HEK293 (cell line): Measurements from ENCODE around the gene KRTAP21-3.
"Not testable (repeated sequence)": the region's sequence is repeated elsewhere in the genome, so short reads cannot be mapped to it uniquely, and the experiment has no call there.

Source experiments
- CTCF ChIA-PET: fragments of 350-600 bp; formaldehyde crosslinking; extraction: SDS; loops from one replicate; lab custom pipeline; 2021; ENCODE audit warnings: antibody characterized with exemption; lab: Yijun Ruan, JAX
- POLR2A ChIA-PET: fragments of 300-600 bp; formaldehyde crosslinking; extraction: SDS; loops from one replicate; lab custom pipeline; 2020; ENCODE audit warnings: antibody characterized with exemption, inconsistent platforms; lab: Yijun Ruan, JAX
- H3K27ac ChIP-seq: fragments of 200-500 bp; sonication (Bioruptor generic); 2 replicates; pipeline ENCODE4 v1.5.1; 2014; ENCODE audit warnings: low read depth, low read length, control low read depth, inconsistent platforms; ENCODE audit errors: extremely low read depth
- H3K36me3 ChIP-seq, 2 experiments: fragments of 200-500 bp in 1 of 2; sonication (Bioruptor generic) in 1 of 2; 1 replicate in 1 of 2; 2 replicates in 1 of 2; pipeline ENCODE4 v1.5.1; 2014 to 2017; ENCODE audit warnings: inconsistent platforms in 2 of 2, low read length in 2 of 2; ENCODE audit not compliant: control insufficient read depth in 2 of 2, insufficient read depth in 1 of 2
- H3K4me1 ChIP-seq: fragments of 200-500 bp; sonication (Bioruptor generic); 2 replicates; pipeline ENCODE4 v1.5.1; 2014; ENCODE audit warnings: mild to moderate bottlenecking, low read length, inconsistent platforms; ENCODE audit not compliant: control insufficient read depth, insufficient read depth
- H3K4me3 ChIP-seq: 2 replicates; pipeline ENCODE4 v1.5.1; 2011; ENCODE audit warnings: low read depth, mild to moderate bottlenecking, control low read depth, low read length, moderate library complexity
- H3K9me3 ChIP-seq: fragments of 200-500 bp; sonication (Bioruptor generic); 2 replicates; pipeline ENCODE4 v1.5.1; 2014; ENCODE audit warnings: low read depth, low read length, inconsistent platforms; ENCODE audit not compliant: control insufficient read depth, insufficient read depth
- YY2 ChIP-seq: fragments of 450-650 bp; formaldehyde crosslinking; IDR thresholded peaks from 2 replicates; pipeline ENCODE4 v1.5.1; 2016; ENCODE audit warnings: missing biosample characterization, missing genetic modification characterization
- ZNF112 ChIP-seq: fragments of 450-650 bp; formaldehyde crosslinking; IDR thresholded peaks from 2 replicates; pipeline ENCODE4 v1.5.0; 2017; ENCODE audit warnings: missing biosample characterization, missing genetic modification characterization
- ZNF175 ChIP-seq: fragments of 450-650 bp; formaldehyde crosslinking; IDR thresholded peaks from 2 replicates; pipeline ENCODE4 v1.5.1; 2016; ENCODE audit warnings: missing biosample characterization, missing genetic modification characterization
- ZNF266 ChIP-seq: fragments of 450-650 bp; formaldehyde crosslinking; IDR thresholded peaks from 2 replicates; pipeline ENCODE4 v1.5.1; 2016; ENCODE audit warnings: missing biosample characterization, missing genetic modification characterization, low read depth
- ZNF292 ChIP-seq: fragments of 450-650 bp; formaldehyde crosslinking; IDR thresholded peaks from 2 replicates; pipeline ENCODE4 v1.5.1; 2016; ENCODE audit warnings: low read depth, missing biosample characterization, missing genetic modification characterization, borderline replicate concordance
- ZNF596 ChIP-seq: fragments of 450-650 bp; IDR thresholded peaks from 2 replicates; pipeline ENCODE4 v1.5.0; 2018; ENCODE audit warnings: missing biosample characterization, mild to moderate bottlenecking, missing genetic modification characterization, moderate library complexity
- ZNF610 ChIP-seq: fragments of 450-650 bp; formaldehyde crosslinking; IDR thresholded peaks from 2 replicates; pipeline ENCODE4 v1.5.1; 2016; ENCODE audit warnings: missing biosample characterization, missing genetic modification characterization, borderline replicate concordance
- ZNF777 ChIP-seq: fragments of 450-650 bp; formaldehyde crosslinking; IDR thresholded peaks from 2 replicates; pipeline ENCODE4 v1.5.1; 2017; ENCODE audit warnings: missing biosample characterization, missing genetic modification characterization, borderline replicate concordance
- TF ChIP-seq, protein P1 (sequence below): fragments of 450-650 bp; formaldehyde crosslinking; IDR thresholded peaks from 2 replicates; pipeline ENCODE4 v1.5.1; 2016; ENCODE audit warnings: missing biosample characterization, missing genetic modification characterization
- TF ChIP-seq, protein P2 (sequence below): fragments of 450-650 bp; formaldehyde crosslinking; IDR thresholded peaks from 2 replicates; pipeline ENCODE4 v1.5.1; 2016; ENCODE audit warnings: missing biosample characterization, missing genetic modification characterization
- TF ChIP-seq, protein P3 (sequence below): fragments of 450-650 bp; formaldehyde crosslinking; IDR thresholded peaks from 2 replicates; pipeline ENCODE4 v1.5.1; 2016; ENCODE audit warnings: missing biosample characterization, missing genetic modification characterization
- TF ChIP-seq, protein P4 (sequence below): fragments of 450-650 bp; formaldehyde crosslinking; IDR thresholded peaks from 2 replicates; pipeline ENCODE4 v1.5.1; 2016; ENCODE audit warnings: missing biosample characterization, missing genetic modification characterization

KRTAP21-3 gene, protein sequence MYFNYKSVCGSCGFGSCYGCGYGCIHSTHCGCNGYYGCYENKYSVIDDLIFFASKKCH

DNA sequence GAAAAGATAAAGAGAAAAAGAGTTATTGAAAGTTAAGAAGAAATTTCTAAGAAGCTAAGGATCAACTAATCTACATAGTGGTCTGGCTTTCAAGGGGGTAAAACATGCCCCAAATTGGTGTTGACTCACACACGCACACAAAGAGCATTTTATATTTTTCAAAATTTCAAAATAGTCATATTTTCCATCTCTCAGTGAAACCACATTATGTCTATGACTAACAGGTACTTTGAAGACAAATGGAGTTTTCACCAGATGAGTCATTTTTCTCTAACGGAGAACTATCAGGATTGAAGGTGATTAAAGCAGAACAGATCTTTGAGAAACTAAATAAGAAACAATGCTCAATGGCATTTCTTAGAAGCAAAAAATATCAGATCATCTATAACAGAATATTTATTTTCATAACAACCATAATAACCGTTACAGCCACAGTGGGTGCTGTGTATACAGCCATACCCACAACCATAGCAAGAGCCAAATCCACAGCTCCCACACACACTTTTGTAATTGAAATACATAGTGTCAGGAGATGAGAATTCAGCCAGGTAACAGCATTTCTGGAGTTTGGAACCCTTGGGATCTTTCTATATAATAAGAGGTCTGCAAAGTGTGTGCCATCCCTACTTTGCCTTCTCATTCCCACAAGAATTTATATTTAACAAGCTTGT is at the start of gene KRTAP21-3:
Gene KRTAP21-3 (minus strand): TSS at position 539 of the 671 bp plus-strand sequence. CDS start 18 bp downstream, at position 521.
- POLR2A ChIA-PET: no interaction called here
- TF ChIP-seq, protein P1, sequence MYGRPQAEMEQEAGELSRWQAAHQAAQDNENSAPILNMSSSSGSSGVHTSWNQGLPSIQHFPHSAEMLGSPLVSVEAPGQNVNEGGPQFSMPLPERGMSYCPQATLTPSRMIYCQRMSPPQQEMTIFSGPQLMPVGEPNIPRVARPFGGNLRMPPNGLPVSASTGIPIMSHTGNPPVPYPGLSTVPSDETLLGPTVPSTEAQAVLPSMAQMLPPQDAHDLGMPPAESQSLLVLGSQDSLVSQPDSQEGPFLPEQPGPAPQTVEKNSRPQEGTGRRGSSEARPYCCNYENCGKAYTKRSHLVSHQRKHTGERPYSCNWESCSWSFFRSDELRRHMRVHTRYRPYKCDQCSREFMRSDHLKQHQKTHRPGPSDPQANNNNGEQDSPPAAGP: no peak
- TF ChIP-seq ZNF777 (tag by site-specific recombination): no peak
- TF ChIP-seq, protein P2, sequence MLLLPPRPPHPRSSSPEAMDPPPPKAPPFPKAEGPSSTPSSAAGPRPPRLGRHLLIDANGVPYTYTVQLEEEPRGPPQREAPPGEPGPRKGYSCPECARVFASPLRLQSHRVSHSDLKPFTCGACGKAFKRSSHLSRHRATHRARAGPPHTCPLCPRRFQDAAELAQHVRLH: no peak
- Histone ChIP-seq H3K27ac (no peak within 1 kb of the TSS), H3K4me3 (no peak within 1 kb of the TSS), H3K36me3 (no peaks in the 10 kb centered on the region), H3K4me1 (no peaks in the 10 kb centered on the region), H3K9me3 (no peaks in the 10 kb centered on the region)
- CTCF ChIA-PET: interaction anchor here (0.6 kb wide), 1 partner anchor 1630 kb away, joined by 4 read pairs; no protein-coding TSS in a partner anchor

DNA sequence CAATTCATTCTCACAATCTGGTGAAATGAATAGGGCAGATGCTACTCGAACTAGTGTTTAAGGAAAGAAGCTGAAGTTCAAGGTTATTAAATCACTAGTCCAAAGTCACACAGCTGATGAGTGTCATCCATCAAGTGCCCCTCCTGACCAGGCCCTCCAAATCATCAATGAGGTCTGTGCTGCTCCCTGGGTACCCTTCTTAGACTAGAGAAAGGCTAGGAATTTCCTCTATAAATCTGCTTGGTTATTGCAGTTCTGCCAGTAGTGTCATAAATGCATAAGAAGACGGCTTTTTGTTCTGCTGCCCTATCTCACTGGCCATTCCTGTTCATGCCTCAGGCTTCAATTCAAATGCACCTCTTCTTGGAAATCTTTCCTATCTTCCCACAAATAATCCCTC is 42.2 kb upstream of the KRTAP21-3 start:
- ChIA-PET CTCF (interaction anchor here (0.8 kb wide), 1 partner anchor 351 kb away, joined by 3 read pairs; no protein-coding TSS in a partner anchor), POLR2A (no interaction called here)
- no peak overlapping the region for H3K27ac ChIP-seq
- H3K9me3 ChIP-seq: no peaks in the 10 kb centered on the region
- H3K4me3 ChIP-seq: no peak overlapping the region
- H3K36me3 ChIP-seq: no peaks in the 10 kb centered on the region
- no peaks in the 10 kb centered on the region for H3K4me1 ChIP-seq
- no peak for TF ChIP-seq ZNF266
- TF ChIP-seq, protein P3, sequence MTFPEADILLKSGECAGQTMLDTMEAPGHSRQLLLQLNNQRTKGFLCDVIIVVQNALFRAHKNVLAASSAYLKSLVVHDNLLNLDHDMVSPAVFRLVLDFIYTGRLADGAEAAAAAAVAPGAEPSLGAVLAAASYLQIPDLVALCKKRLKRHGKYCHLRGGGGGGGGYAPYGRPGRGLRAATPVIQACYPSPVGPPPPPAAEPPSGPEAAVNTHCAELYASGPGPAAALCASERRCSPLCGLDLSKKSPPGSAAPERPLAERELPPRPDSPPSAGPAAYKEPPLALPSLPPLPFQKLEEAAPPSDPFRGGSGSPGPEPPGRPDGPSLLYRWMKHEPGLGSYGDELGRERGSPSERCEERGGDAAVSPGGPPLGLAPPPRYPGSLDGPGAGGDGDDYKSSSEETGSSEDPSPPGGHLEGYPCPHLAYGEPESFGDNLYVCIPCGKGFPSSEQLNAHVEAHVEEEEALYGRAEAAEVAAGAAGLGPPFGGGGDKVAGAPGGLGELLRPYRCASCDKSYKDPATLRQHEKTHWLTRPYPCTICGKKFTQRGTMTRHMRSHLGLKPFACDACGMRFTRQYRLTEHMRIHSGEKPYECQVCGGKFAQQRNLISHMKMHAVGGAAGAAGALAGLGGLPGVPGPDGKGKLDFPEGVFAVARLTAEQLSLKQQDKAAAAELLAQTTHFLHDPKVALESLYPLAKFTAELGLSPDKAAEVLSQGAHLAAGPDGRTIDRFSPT (tag by site-specific recombination): no peak
- TF ChIP-seq ZNF175 (tag by site-specific recombination): no peak

DNA sequence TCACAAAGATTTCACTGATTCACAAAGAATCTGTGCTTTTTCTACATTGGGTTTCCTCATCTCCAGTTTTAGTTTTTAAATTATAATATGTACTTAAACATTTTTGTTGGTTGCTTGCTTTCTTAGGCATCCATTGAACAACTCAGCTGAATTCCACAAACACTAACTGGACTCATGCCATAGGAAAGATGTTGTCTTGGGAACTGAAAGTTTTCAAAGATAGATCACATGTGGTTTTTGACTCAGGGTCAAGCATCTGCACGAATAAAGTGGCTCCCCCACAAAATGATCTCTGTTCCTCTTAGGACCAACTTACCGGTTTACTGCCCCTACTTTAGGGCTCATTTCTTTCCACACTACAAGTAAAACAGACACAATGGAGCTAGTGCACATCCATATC is 39.7 kb upstream of the KRTAP21-3 start:
- Histone ChIP-seq H3K36me3 (no peaks in the 10 kb centered on the region), H3K27ac (no peak overlapping the region), H3K4me1 (no peaks in the 10 kb centered on the region), H3K9me3 (no peaks in the 10 kb centered on the region), H3K4me3 (no peak overlapping the region)
- ChIA-PET POLR2A (no interaction called here), CTCF (no interaction called here)
- no peak for TF ChIP-seq YY2 (tag by site-specific recombination)
- TF ChIP-seq, protein P4, sequence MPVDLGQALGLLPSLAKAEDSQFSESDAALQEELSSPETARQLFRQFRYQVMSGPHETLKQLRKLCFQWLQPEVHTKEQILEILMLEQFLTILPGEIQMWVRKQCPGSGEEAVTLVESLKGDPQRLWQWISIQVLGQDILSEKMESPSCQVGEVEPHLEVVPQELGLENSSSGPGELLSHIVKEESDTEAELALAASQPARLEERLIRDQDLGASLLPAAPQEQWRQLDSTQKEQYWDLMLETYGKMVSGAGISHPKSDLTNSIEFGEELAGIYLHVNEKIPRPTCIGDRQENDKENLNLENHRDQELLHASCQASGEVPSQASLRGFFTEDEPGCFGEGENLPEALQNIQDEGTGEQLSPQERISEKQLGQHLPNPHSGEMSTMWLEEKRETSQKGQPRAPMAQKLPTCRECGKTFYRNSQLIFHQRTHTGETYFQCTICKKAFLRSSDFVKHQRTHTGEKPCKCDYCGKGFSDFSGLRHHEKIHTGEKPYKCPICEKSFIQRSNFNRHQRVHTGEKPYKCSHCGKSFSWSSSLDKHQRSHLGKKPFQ (tag by site-specific recombination): no peak
- no peak for TF ChIP-seq ZNF112
- TF ChIP-seq ZNF596: no peak
- no peak for TF ChIP-seq ZNF610 (tag by site-specific recombination)
- no peak for TF ChIP-seq ZNF292 (tag by site-specific recombination)

DNA sequence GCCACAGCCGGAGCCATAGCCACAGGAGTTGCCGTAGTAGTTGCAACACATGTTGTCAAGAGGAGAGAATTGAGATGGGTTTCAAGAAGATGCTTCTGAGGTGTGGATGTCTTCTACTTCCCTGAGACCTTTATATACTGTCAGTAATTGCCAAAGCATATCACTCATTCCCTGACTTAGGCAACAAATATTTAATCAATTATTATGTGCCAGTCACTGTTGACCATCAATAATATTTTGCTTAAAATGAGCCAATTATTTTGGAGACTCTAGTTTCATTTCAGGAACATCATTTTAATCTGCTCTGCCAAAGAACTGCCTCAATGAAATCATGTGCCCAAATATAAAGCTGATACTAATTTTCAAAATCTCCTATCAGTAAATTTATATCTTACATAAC is 36.8 kb upstream of the KRTAP21-3 start, which contains the start of gene KRTAP21-1:
Gene KRTAP21-1 (minus strand): TSS at position 101 of the 400 bp plus-strand sequence. CDS start 50 bp downstream, at position 51.
- CTCF ChIA-PET, POLR2A ChIA-PET, H3K36me3 ChIP-seq: not testable (repeated sequence)

More for the DNA sequence above, 36.8 kb upstream of the KRTAP21-3 start, which contains the start of gene KRTAP21-1:
- H3K4me3 ChIP-seq, H3K9me3 ChIP-seq, H3K27ac ChIP-seq, H3K4me1 ChIP-seq: not testable (repeated sequence)
